Stimulated activated effector memory CD8-positive, alpha-beta T cell treated with anti-CD3 and anti-CD28 coated beads, Interleukin-12 subunit alpha, Interleukin-12 subunit beta, amount 100 ng/mL, for 72 hours (primary cell): ENCODE measurements around the gene CD151.
A peak's percentile ranks its signal among the peaks of the same experiment; 100 is the strongest.

Experiments
- ATAC-seq: fragments of 150-1000 bp; cut with Tn5 transposase; 2 replicates; pipeline ENCODE4 v1.10.0; 2021
- DNase-seq, 2 donors: peaks; one replicate each; pipeline ENCODE4 v3.0.0; 2021 to 2022; ENCODE audit warnings: low spot score in 2 of 2
- H3K27ac Mint-ChIP-seq: one replicate; pipeline ENCODE4 v1.8.0; 2022; ENCODE audit warnings: mild to moderate bottlenecking, mixed read lengths
- H3K36me3 Mint-ChIP-seq: one replicate; pipeline ENCODE4 v1.8.0; 2022; ENCODE audit warnings: mild to moderate bottlenecking, mixed read lengths
- H3K4me1 Mint-ChIP-seq: one replicate; pipeline ENCODE4 v1.8.0; 2022; ENCODE audit warnings: mixed read lengths
- H3K4me3 Mint-ChIP-seq: one replicate; pipeline ENCODE4 v1.8.0; 2022; ENCODE audit warnings: mild to moderate bottlenecking, mixed read lengths
- H3K9me3 Mint-ChIP-seq: one replicate; pipeline ENCODE4 v1.8.0; 2022; ENCODE audit warnings: mixed read lengths

Gene CD151

DNA sequence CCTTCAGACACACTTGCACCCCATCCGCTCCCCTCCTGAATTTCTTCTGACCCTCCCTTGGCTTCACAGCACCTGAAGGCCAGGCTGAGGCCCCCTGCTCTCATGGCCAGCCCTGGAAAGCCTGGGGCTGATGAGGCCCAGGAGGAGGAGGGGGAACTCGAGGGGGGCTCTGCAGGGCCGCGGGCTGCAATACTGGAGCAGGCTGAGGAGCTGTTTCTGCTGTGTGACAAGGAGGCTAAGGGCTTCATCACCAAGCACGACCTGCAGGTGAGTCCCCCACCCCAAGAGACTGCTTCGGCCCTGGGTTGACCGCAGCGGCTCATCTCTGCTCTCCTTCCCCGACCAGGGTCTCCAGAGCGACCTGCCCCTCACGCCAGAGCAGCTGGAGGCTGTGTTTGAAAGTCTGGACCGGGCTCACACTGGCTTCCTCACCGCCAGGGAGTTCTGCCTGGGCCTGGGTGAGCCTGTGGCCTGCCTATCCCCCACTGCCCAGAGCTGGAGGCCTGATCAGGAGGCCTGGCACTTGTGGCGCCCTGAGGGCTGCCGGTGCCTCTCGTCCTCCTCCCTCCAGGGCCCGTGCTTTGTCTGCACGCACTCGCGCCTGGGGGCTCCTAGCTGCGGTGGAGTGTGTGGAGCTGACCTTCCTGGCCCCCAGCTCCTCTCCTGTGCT is 4.1 kb upstream of the CD151 start:
- Mint-ChIP-seq H3K4me1 (peaks cover 16% of the 10 kb centered on the region), H3K9me3 (no peaks in the 10 kb centered on the region), H3K27ac (no peak overlapping the region), H3K36me3 (peaks cover 13% of the 10 kb centered on the region), H3K4me3 (peak overlapping the region; percentile 70)
- DNase-seq (no peak), ATAC-seq (no peak)

DNA sequence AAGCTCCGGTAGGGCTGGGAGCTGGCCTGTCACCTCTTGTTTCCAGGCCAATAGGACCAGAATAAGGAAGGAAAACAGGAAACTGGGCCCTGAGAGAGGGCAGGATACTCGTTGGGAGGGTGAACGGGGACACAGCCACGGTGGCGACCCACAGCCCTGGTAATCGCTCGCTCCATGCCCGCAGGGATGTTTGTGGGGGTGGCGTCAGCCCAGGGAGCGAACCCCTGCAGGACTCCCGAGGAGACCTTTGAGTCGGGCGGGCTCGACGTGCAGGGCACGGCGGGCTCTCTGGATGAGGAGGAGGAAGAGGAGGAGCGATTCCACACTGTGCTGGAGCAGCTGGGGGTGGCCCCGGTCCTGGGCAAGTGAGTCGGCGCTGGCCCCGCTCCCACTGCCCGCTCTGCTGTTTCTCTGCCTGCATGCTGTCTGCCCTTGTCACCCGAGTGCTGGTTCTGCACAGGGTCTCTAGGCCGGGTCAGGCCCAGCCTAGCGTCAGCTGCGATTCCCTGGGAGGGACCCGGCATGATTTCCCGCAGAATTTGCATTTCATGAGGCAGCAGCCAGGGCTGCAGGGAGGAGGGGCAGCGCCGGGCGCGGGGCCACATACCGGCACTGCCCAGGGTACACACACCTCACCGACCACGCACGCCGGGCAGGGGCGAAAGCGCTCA is 3.4 kb upstream of the CD151 start:
- no peak overlapping the region for H3K27ac Mint-ChIP-seq
- peaks cover 22% of the 10 kb centered on the region for H3K4me1 Mint-ChIP-seq
- ATAC-seq (no peak), DNase-seq (no peak)
- peak overlapping the region; percentile 70 for H3K4me3 Mint-ChIP-seq
- H3K9me3 Mint-ChIP-seq = no peaks in the 10 kb centered on the region
- peaks cover 13% of the 10 kb centered on the region for H3K36me3 Mint-ChIP-seq

DNA sequence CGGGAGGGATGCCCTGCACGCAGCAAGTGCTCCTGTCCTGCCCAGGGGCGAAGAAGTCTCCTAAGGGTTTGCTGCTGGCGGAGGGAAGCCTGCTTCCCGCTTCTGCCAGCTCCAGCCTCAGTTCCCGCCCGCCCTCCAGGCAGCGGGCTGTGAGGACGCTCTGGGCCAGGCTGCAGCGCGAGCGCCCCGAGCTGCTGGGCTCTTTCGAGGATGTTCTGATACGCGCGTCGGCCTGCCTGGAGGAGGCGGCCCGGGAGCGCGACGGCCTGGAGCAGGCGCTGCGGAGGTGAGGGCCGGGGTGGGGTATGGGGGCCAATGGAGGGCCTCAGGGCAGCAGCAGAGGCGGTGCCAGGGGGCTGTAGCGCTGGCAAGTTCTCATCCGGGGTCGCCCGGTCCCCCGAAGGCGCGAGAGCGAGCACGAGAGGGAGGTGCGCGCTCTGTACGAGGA is 2.9 kb upstream of the CD151 start:
- peaks cover 26% of the 10 kb centered on the region for H3K4me1 Mint-ChIP-seq
- peak overlapping the region; percentile 70 for H3K4me3 Mint-ChIP-seq
- H3K27ac Mint-ChIP-seq = no peak overlapping the region
- no peaks in the 10 kb centered on the region for H3K9me3 Mint-ChIP-seq
- H3K36me3 Mint-ChIP-seq = peaks cover 8% of the 10 kb centered on the region
- ATAC-seq (peak; percentile 2), DNase-seq (no peak)

DNA sequence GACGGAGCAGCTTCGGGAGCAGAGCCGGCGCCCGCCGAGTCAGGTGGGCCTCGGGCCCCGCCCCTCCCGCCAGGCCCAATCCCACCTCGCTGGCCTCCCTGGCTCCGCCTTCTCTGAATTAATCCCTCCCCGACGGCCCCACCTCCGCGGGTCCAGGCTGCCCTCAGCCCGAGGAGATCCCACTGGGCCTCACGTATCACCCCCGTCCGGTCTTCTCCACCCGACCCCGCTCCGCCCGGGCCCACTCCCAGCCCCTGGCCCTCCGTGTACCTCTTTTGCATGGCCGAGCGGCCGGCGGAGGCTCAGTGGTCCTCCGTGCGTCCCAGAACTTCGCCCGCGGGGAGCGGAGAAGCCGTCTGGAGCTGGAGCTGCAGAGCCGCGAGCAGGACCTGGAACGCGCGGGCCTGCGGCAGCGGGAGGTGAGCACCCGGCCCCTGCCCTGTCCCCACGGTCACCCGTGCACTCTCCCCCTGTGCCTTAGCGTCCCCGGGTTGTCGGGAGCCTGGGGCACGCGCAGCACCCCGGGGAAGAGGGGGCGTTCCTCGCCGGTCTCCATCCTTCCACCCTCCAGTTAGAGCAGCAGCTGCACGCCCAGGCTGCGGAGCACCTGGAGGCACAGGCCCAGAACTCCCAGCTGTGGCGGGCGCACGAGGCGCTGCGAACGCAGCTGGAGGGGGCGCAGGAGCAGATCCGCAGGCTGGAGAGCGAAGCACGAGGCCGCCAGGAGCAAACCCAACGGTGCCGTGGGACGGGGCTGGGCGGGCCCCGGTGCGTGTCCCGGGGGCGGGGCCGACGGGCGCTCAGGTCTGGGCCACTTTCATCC is 2.2 kb upstream of the CD151 start:
- Mint-ChIP-seq H3K4me3 (peak overlapping the region; percentile 70), H3K36me3 (peaks cover 5% of the 10 kb centered on the region), H3K27ac (no peak overlapping the region), H3K9me3 (no peaks in the 10 kb centered on the region), H3K4me1 (peaks cover 22% of the 10 kb centered on the region)
- DNase-seq (peak; percentile 58 to 86), ATAC-seq (peak; percentile 74)

DNA sequence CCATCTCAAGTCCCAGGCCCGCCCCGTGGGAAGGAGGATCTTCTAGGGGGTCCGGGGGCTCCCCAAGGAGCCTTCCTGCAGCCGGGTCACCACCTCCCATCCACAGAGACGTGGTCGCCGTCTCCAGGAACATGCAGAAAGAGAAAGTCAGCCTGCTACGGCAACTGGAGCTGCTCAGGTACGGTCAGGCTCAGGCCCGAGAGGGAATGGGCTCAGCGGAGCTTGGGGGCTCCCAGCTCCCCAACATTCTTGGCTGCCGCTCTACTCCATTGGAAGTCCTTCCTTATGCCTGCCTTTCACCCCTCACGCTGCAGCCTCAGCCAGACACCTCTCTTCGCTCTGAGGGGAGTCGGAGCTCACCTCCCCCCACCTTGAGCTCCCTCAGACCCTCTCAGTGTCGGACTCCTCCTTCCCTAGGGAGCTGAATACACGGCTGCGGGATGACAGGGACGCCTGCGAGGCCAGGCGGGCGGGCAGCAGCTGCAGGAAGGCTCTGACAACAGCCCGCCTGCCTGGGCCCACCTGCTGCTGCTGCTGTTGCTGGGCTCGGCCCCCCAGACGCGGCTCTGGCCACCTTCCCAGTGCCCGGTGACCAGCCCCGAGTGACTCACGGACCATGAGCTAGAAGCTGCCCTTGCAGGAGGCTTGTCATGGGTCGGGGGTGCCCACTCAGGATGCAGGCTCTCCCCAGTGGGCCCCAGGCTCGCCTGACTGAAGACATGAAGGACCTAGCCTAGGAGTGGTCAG is 1.5 kb upstream of the CD151 start:
- ATAC-seq (no peak), DNase-seq (no peak)
- Mint-ChIP-seq H3K9me3 (no peaks in the 10 kb centered on the region), H3K27ac (no peak overlapping the region), H3K36me3 (peaks cover 4% of the 10 kb centered on the region), H3K4me3 (peak overlapping the region; percentile 70), H3K4me1 (peaks cover 22% of the 10 kb centered on the region)

DNA sequence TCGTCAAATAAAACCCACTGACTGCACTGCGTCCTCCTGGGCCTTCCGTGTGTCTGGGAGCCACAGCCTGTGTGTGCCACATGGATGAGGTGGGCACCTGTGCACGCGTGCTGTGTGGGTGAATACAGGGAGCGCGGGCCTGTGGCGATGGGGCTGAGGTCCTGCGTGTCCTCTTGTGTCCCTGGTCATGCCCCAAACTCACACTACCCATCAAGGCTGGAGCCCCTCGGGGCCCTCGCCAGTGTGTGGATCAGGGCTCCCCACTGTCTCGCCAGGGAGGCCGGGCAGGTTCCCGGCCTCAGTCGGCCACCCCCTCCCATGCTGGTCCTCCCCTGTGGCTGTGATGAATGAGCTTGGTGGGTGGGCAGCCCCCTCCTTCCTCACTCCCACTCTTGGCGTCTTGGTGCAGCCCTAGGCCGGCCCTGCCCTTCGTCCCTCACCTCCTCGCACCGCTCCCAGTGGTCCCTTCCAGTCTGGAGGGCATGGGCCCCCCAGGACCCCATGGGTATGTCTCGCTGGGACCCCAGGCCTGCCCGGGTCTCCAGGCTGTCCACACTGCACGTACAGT is 707 bp upstream of the CD151 start:
- Mint-ChIP-seq H3K9me3 (no peaks in the 10 kb centered on the region), H3K27ac (no peak overlapping the region), H3K4me3 (peak overlapping the region; percentile 70), H3K4me1 (peaks cover 22% of the 10 kb centered on the region), H3K36me3 (peaks cover 4% of the 10 kb centered on the region)
- ATAC-seq = no peak
- DNase-seq = no peak

DNA sequence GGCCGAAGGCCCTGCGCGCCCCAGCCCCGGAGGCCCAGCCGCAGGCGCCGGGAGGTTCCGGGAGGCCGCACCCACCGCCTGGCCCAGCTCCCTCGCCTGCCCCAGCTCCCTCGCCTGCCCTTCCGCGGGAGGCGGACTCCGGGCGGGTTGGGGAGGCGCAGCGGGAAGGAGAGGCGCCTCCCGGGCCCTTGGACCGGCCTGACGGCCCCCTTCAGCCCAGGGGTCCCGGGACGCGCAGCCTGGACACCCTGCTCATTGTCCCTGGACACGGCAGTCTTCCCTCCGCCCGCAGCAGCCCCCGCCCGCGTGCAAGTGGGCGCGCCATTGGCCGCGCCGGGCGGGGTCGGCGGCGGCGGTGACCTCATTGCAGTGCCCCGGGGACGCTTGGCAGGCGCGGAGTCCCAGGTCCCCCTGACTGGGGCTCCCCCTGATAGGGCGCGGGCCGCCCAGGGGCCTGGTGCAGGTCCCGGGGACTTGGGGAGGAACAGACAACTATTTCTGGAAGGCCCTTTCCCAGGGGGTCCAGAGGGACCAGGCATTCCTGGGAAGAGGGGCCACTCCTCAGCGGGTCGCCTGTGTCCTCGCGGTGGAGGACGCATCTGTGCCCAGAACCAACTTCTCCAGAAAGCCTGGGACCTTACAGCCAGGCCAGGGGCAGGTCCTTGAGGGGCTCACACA is 501 bp downstream of the CD151 start:
- Mint-ChIP-seq H3K27ac (peak overlapping the region; percentile 37), H3K4me1 (peaks cover 14% of the 10 kb centered on the region), H3K36me3 (peaks cover 11% of the 10 kb centered on the region), H3K4me3 (peak overlapping the region; percentile 64), H3K9me3 (no peaks in the 10 kb centered on the region)
- ATAC-seq (peak; percentile 51), DNase-seq (peak in 1 of 2 donors; percentile 78)

DNA sequence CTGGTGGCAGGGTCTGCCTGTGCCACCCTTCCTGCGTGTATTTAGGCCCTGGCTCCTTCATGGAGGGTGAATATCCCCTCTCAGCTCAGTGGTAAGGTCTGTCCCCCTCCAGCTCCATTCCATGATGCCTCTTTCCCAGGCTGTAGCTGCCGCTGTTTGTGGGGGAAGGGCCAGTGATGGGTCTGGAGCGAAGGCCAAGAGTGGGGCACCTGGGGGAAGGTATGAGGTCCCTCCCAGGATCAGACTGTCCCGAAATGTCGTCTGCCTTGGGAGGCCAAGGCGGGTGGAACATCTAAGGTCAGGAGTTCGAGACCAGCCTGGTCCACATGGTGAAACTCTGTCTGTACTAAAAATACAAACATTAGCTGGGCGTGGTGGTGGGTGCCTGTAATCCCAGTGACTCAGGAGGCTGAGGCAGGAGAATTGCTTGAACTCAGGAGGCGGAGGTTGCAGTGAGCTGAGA is 1.1 kb downstream of the CD151 start:
- peak overlapping the region; percentile 37 for H3K27ac Mint-ChIP-seq
- H3K4me3 Mint-ChIP-seq = peak overlapping the region; percentile 64
- H3K4me1 Mint-ChIP-seq = peaks cover 18% of the 10 kb centered on the region
- ATAC-seq = no peak
- peaks cover 16% of the 10 kb centered on the region for H3K36me3 Mint-ChIP-seq
- H3K9me3 Mint-ChIP-seq = no peaks in the 10 kb centered on the region
- DNase-seq = no peak

DNA sequence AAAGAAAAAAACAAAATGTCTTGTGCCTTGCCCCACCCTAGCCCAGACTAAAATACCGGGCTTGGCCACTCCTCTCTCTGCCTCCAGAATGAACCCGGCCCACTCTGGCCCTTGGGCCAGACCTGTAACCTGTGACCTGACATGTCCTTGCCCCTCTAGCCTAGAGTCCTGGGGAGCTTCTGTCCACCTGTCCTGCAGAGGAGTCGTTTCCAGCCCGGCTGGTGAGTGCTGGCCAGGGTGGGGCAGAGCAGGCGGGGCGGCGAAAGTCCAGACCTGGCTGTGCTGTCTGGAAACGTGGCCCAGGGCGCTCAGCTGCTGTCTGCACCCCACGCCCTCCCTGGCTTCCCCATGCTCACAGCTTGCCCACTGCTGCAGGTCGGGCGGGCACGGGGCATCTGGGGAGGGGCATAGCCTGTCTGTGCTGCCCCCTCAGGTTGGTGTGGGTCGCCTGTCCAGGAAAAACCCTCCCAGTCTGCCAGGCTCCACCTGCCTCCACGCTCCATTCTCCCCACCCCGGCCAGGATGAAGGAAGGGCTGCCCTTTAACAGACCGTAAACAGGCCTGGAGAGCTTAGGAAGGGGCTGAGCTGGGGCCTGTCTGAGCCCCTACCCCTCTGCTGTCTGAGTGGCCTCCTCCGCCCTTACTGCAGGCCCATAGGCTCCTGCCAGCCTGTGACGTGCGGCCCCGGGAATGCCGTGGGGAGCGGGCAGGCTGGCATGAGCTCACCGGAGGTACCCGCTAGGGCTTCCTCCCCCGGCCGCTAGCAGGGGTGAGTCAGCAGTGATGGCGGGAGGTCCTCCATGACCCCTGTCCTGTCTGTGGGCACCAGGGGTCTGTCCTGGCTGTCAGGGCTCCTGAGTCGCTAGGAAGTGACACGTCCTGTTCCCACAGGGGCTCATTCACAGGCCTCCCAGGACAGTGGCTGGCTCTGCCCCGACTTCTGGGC is 1.9 kb downstream of the CD151 start:
- peaks cover 23% of the 10 kb centered on the region for H3K36me3 Mint-ChIP-seq
- no peak overlapping the region for H3K27ac Mint-ChIP-seq
- peak overlapping the region; percentile 64 for H3K4me3 Mint-ChIP-seq
- peaks cover 19% of the 10 kb centered on the region for H3K4me1 Mint-ChIP-seq
- H3K9me3 Mint-ChIP-seq = no peaks in the 10 kb centered on the region
- no peak for DNase-seq
- no peak for ATAC-seq

DNA sequence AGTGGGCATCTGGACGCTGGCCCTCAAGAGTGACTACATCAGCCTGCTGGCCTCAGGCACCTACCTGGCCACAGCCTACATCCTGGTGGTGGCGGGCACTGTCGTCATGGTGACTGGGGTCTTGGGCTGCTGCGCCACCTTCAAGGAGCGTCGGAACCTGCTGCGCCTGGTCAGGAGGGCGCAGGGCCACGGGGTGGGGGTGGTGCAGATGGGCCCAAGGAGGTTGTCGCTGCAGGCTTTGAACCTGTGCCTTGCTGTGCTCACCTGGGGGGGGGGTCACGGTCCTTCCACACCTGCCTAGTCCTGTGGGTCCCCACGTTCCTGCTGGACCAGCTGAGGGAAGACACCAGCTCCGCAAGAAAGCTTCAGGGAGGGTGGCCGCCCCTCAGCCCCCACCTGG is 3.5 kb downstream of the CD151 start:
- no peak for ATAC-seq
- H3K4me3 Mint-ChIP-seq = no peak overlapping the region
- H3K4me1 Mint-ChIP-seq = peaks cover 30% of the 10 kb centered on the region
- peaks cover 38% of the 10 kb centered on the region for H3K36me3 Mint-ChIP-seq
- no peak overlapping the region for H3K27ac Mint-ChIP-seq
- H3K9me3 Mint-ChIP-seq = no peaks in the 10 kb centered on the region
- DNase-seq = no peak

DNA sequence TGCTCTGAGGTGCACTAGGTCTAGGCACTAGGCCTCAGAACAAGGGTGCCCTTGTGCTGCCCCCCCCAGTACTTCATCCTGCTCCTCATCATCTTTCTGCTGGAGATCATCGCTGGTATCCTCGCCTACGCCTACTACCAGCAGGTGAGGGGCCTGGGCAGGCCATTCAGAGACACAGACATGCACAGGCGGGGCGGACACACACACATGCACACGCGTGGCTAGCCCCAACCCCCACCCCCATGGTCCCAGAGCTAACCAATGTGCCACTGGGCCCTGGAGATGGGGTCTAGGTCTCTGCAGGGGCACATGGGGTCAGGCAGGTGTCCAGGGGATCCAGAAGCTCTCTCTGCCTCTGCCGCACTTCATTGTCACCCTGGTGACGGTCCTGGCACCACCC is 3.9 kb downstream of the CD151 start:
- DNase-seq = no peak
- H3K4me3 Mint-ChIP-seq = no peak overlapping the region

DNA sequence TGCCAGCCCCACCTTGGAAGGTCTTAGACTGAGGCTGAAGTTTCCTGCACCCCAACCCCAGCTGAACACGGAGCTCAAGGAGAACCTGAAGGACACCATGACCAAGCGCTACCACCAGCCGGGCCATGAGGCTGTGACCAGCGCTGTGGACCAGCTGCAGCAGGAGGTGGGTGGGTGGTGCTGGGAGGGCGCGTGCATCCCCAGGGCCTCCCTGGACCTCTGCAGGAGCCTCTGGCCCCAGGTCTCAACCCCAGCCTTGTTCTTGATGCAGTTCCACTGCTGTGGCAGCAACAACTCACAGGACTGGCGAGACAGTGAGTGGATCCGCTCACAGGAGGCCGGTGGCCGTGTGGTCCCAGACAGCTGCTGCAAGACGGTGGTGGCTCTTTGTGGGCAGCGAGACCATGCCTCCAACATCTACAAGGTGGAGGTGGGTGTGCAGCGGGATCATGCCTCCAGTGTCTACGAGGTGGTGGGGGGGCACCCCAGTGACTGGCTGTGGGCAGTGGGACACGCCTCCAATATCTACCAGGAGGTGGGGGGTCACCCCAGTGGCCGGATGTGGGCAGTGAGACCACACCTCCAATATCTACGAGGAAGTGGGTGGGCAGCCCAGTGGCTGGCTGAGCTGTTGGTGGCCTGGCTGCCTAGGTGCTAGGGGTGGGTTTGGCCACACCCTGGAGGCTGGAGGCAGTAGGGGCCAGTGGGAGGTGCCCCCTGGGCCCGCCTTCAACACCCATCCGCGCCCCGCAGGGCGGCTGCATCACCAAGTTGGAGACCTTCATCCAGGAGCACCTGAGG is 4.6 kb downstream of the CD151 start:
- no peaks in the 10 kb centered on the region for H3K9me3 Mint-ChIP-seq
- peaks cover 41% of the 10 kb centered on the region for H3K36me3 Mint-ChIP-seq
- DNase-seq (no peak), ATAC-seq (no peak)
- no peak overlapping the region for H3K4me3 Mint-ChIP-seq
- H3K4me1 Mint-ChIP-seq = peaks cover 32% of the 10 kb centered on the region
- H3K27ac Mint-ChIP-seq = no peak overlapping the region

More for the DNA sequence above, 3.9 kb downstream of the CD151 start:
- no peak for ATAC-seq
- Mint-ChIP-seq H3K9me3 (no peaks in the 10 kb centered on the region), H3K36me3 (peaks cover 41% of the 10 kb centered on the region), H3K27ac (no peak overlapping the region), H3K4me1 (peaks cover 32% of the 10 kb centered on the region)

DNA sequence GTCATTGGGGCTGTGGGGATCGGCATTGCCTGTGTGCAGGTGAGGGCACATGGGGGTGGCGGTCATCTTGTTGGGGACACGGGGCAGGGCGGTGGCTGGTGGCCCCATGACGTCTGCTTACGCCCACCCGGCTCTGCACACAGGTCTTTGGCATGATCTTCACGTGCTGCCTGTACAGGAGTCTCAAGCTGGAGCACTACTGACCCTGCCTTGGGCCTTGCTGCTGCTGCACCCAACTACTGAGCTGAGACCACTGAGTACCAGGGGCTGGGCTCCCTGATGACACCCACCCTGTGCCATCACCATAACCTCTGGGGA is 5.2 kb downstream of the CD151 start:
- H3K4me3 Mint-ChIP-seq = no peak overlapping the region
- H3K27ac Mint-ChIP-seq = no peak overlapping the region
- peaks cover 32% of the 10 kb centered on the region for H3K4me1 Mint-ChIP-seq
- peaks cover 41% of the 10 kb centered on the region for H3K36me3 Mint-ChIP-seq
- no peaks in the 10 kb centered on the region for H3K9me3 Mint-ChIP-seq
- DNase-seq (no peak), ATAC-seq (no peak)
